PFSK-1 (cell line): ENCODE measurements around the gene TMEM139.

ENCODE experiments used
- FOXP2 ChIP-seq: optimal IDR thresholded peaks from 2 replicates; pipeline ENCODE3; 2011; ENCODE audit warnings: borderline replicate concordance, control low read depth, inconsistent platforms; ENCODE audit not compliant: insufficient read depth; ENCODE audit errors: extremely low read length, extremely low read depth
- POLR2AphosphoS5 ChIP-seq: IDR thresholded peaks from 2 replicates; pipeline ENCODE4 v1.6.1; 2012; ENCODE audit warnings: low read depth, mild to moderate bottlenecking, control low read depth, low read length, moderate library complexity
- REST ChIP-seq, 2 experiments: IDR thresholded peaks; 2 replicates each; pipeline versions ENCODE4 v1.6.1 to v1.8.0; 2011 to 2012; ENCODE audit warnings: low read depth in 2 of 2, low read length in 2 of 2, control low read depth in 1 of 2, inconsistent platforms in 1 of 2, mild to moderate bottlenecking in 1 of 2, moderate library complexity in 1 of 2; ENCODE audit not compliant: insufficient read depth in 1 of 2
- SIN3A ChIP-seq: IDR thresholded peaks from 2 replicates; pipeline ENCODE4 v1.6.1; 2012; ENCODE audit warnings: mild to moderate bottlenecking, low read length, moderate library complexity, borderline replicate concordance; ENCODE audit not compliant: insufficient read depth
- TAF1 ChIP-seq: IDR thresholded peaks from 2 replicates; pipeline ENCODE4 v1.6.1; 2012; ENCODE audit warnings: low read length, control low read depth, borderline replicate concordance; ENCODE audit not compliant: insufficient read depth

TMEM139 gene

GRCh38 chr7:143250199-143250598 lies 34.6 kb upstream of the TMEM139 start:
- TF ChIP-seq SIN3A (no peak), POLR2AphosphoS5 (no peak), TAF1 (no peak), REST (IDR thresholded peaks at IDR 0.05; ENCODE audit: insufficient read depth in 1 of 2, low read depth in 2 of 2, low read length in 2 of 2) (no peak), FOXP2 (no peak)

DNA sequence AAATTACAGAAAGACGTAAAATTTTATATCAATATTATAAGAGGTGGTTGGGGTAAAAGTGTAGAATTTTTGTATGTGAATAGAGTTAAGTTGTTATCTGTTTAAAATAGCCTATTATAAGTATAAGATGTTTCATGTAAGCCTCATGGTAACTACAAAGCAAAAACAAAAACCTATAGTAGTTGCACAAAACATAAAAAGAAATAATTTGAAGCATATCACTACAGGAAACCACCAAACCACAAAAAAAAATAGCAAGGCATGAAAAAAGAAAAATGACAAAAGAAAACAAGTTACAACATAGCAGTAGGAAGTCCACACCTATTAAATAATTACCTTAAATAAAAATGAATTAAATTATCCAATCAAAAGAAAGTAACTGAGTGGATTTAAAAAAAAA lies 33.9 kb upstream of the TMEM139 start:
- TF ChIP-seq POLR2AphosphoS5 (no peak), TAF1 (no peak), FOXP2 (no peak), REST (IDR thresholded peaks at IDR 0.05; ENCODE audit: insufficient read depth in 1 of 2, low read depth in 2 of 2, low read length in 2 of 2) (no peak), SIN3A (no peak)

GRCh38 chr7:143252006-143252405 lies 32.8 kb upstream of the TMEM139 start:
- TF ChIP-seq SIN3A (no peak), FOXP2 (no peak), REST (IDR thresholded peaks at IDR 0.05; ENCODE audit: insufficient read depth in 1 of 2, low read depth in 2 of 2, low read length in 2 of 2) (no peak), POLR2AphosphoS5 (no peak), TAF1 (no peak)

- TF ChIP-seq POLR2AphosphoS5 (no peak), SIN3A (no peak), TAF1 (no peak), REST (IDR thresholded peaks at IDR 0.05; ENCODE audit: insufficient read depth in 1 of 2, low read depth in 2 of 2, low read length in 2 of 2) (no peak)
Measured at GRCh38 chr7:143255564-143255963, 29.2 kb upstream of the TMEM139 start.

- TF ChIP-seq POLR2AphosphoS5, result no peak
- TF ChIP-seq REST (IDR thresholded peaks at IDR 0.05; ENCODE audit: insufficient read depth in 1 of 2, low read depth in 2 of 2, low read length in 2 of 2), result no peak
- TF ChIP-seq SIN3A, result no peak
- no peak for TF ChIP-seq FOXP2
Measured at GRCh38 chr7:143256325-143256724, 28.4 kb upstream of the TMEM139 start.
